GM23338 (cell line): Measurements from ENCODE around the gene TCP11L1. TPM values are rescaled to one million over a fixed set of nuclear protein-coding genes. Genes with fewer than 3 reads are reported as not detected.
A peak's percentile ranks its signal among the peaks of the same experiment; 100 is the strongest.

Experiments
- ATAC-seq: fragments of 200-7000 bp; cut with Tn5 transposase; 3 replicates; pipeline ENCODE4 v1.9.1; 2020
- DNase-seq: peaks from one replicate; pipeline ENCODE4 v3.0.0-alpha.2; 2015; ENCODE audit warnings: low spot score
- H2AFZ ChIP-seq: fragments of 200-600 bp; sonication (generic); 2 replicates; pipeline ENCODE4 v1.8.0; 2016; ENCODE audit warnings: antibody characterized with exemption, mild to moderate bottlenecking, moderate library complexity
- H3F3A ChIP-seq: fragments of 200-600 bp; sonication (generic); replicated peaks from 2 replicates; pipeline ENCODE4 v1.8.0; 2017; ENCODE audit warnings: antibody characterized with exemption, mixed run types, low read depth
- H3K27ac ChIP-seq: fragments of 200-600 bp; sonication (generic); 2 replicates; pipeline ENCODE4 v1.6.1; 2016; ENCODE audit warnings: low read depth
- H3K27me3 ChIP-seq: fragments of 200-600 bp; sonication (generic); 2 replicates; pipeline ENCODE4 v1.8.0; 2016; ENCODE audit warnings: mild to moderate bottlenecking, mixed run types, moderate library complexity; ENCODE audit not compliant: insufficient read depth
- H3K36me3 ChIP-seq: fragments of 200-600 bp; sonication (generic); 2 replicates; pipeline ENCODE4 v1.8.0; 2016; ENCODE audit warnings: mild to moderate bottlenecking; ENCODE audit not compliant: insufficient read depth
- H3K4me1 ChIP-seq: fragments of 200-600 bp; sonication (generic); 2 replicates; pipeline ENCODE4 v1.8.0; 2016; ENCODE audit warnings: mild to moderate bottlenecking, moderate library complexity; ENCODE audit not compliant: insufficient read depth
- H3K4me2 ChIP-seq: fragments of 200-600 bp; sonication (generic); 2 replicates; pipeline ENCODE4 v1.7.1; 2017; ENCODE audit warnings: mixed run types
- H3K4me3 ChIP-seq: fragments of 200-600 bp; sonication (generic); 2 replicates; pipeline ENCODE4 v1.6.1; 2016; ENCODE audit warnings: mixed run types
- H3K79me2 ChIP-seq: fragments of 200-600 bp; sonication (generic); replicated peaks from 2 replicates; pipeline ENCODE4 v1.8.0; 2017; ENCODE audit warnings: mild to moderate bottlenecking; ENCODE audit not compliant: insufficient read depth
- H3K9me2 ChIP-seq: fragments of 200-600 bp; sonication (generic); 2 replicates; pipeline ENCODE4 v1.8.0; 2017; ENCODE audit not compliant: insufficient read depth
- H4K20me1 ChIP-seq: fragments of 200-600 bp; sonication (generic); replicated peaks from 2 replicates; pipeline ENCODE4 v1.8.0; 2017; ENCODE audit warnings: mild to moderate bottlenecking; ENCODE audit not compliant: insufficient read depth
- H3K27ac Mint-ChIP-seq: 2 replicates; pipeline ENCODE4 v1.8.0; 2020; ENCODE audit warnings: inconsistent platforms, mild to moderate bottlenecking, moderate library complexity, mixed read lengths
- H3K27me3 Mint-ChIP-seq: 3 replicates; pipeline ENCODE4 v1.8.0; 2022; ENCODE audit warnings: low read depth, mild to moderate bottlenecking, moderate library complexity, mixed read lengths, inconsistent platforms; ENCODE audit not compliant: insufficient read depth, poor library complexity
- H3K36me3 Mint-ChIP-seq: 3 replicates; pipeline ENCODE4 v1.8.0; 2021; ENCODE audit warnings: low read depth, mild to moderate bottlenecking, inconsistent platforms, moderate library complexity, mixed read lengths
- H3K4me1 Mint-ChIP-seq: 3 replicates; pipeline ENCODE4 v1.8.0; 2020; ENCODE audit warnings: mild to moderate bottlenecking, inconsistent platforms, mixed read lengths
- H3K4me3 Mint-ChIP-seq: 3 replicates; pipeline ENCODE4 v1.8.0; 2021; ENCODE audit warnings: moderate library complexity, mild to moderate bottlenecking, inconsistent platforms, mixed read lengths
- H3K9me3 Mint-ChIP-seq: 3 replicates; pipeline ENCODE4 v1.8.0; 2020; ENCODE audit warnings: moderate library complexity, mild to moderate bottlenecking, inconsistent platforms, mixed read lengths
- CREB1 ChIP-seq: fragments of 250-450 bp; sonication (Bioruptor Pico); IDR thresholded peaks from 2 replicates; pipeline ENCODE4 v1.5.0; 2020; ENCODE audit warnings: low read depth, mild to moderate bottlenecking, moderate library complexity
- EZH2 ChIP-seq: fragments of 200-600 bp; sonication (generic); IDR thresholded peaks from one replicate; pipeline ENCODE4 v1.8.0; 2017; ENCODE audit warnings: antibody characterized with exemption, mild to moderate bottlenecking, low read depth; ENCODE audit not compliant: unreplicated experiment
- EZH2phosphoT487 ChIP-seq: fragments of 200-600 bp; sonication (generic); IDR thresholded peaks from one replicate; pipeline ENCODE4 v1.8.1; 2018; ENCODE audit warnings: antibody characterized with exemption; ENCODE audit not compliant: unreplicated experiment
- JUNB ChIP-seq: IDR thresholded peaks from one replicate; pipeline ENCODE4 v1.6.1; 2016; ENCODE audit warnings: antibody characterized with exemption; ENCODE audit not compliant: unreplicated experiment
- NANOG ChIP-seq: IDR thresholded peaks from 2 replicates; pipeline ENCODE4 v1.6.1; 2016; ENCODE audit warnings: antibody characterized with exemption, borderline replicate concordance
- ZNF114 ChIP-seq: fragments of 250-450 bp; sonication (Bioruptor Pico); IDR thresholded peaks from 2 replicates; pipeline ENCODE4 v1.5.0; 2020; ENCODE audit warnings: mild to moderate bottlenecking, moderate library complexity
- ZNF331 ChIP-seq: fragments of 250-450 bp; sonication (Bioruptor Pico); IDR thresholded peaks from 2 replicates; pipeline ENCODE4 v1.5.0; 2020; ENCODE audit warnings: low read depth, mild to moderate bottlenecking, moderate library complexity
- long read RNA-seq: library from polyadenylated mRNA; unstranded; transcript quantifications from one replicate; pipeline ENCODE4 v2.0.0, GENCODE V29; 2020; ENCODE audit not compliant: unreplicated experiment
- polyA plus RNA-seq: library from polyadenylated mRNA; unstranded; fragments of >200 nt; fragmentation: Nextera tagmentation; extraction: Ambion mirVana; gene quantifications from 2 replicates; pipeline ENCODE4 v1.2.1, GENCODE V29; 2016
- total RNA-seq: library from RNA; depleted of rRNA; stranded (reverse); fragments of >200 nt; shearing (Covaris generic); gene quantifications from 2 replicates; pipeline ENCODE4 v1.2.3, GENCODE V29; 2014; rRNA removed
- TF ChIP-seq, protein P1 (sequence below): fragments of 250-450 bp; sonication (Bioruptor Pico); IDR thresholded peaks from 2 replicates; pipeline ENCODE4 v1.5.0; 2020; ENCODE audit warnings: mild to moderate bottlenecking, moderate library complexity
- TF ChIP-seq, protein P2 (sequence below): IDR thresholded peaks from 2 replicates; pipeline ENCODE4 v1.6.1; 2016; ENCODE audit warnings: antibody characterized with exemption
- TF ChIP-seq, protein P3 (sequence below): IDR thresholded peaks from one replicate; pipeline ENCODE4 v1.6.1; 2018; ENCODE audit warnings: antibody characterized with exemption; ENCODE audit not compliant: unreplicated experiment

The TCP11L1 gene, protein sequence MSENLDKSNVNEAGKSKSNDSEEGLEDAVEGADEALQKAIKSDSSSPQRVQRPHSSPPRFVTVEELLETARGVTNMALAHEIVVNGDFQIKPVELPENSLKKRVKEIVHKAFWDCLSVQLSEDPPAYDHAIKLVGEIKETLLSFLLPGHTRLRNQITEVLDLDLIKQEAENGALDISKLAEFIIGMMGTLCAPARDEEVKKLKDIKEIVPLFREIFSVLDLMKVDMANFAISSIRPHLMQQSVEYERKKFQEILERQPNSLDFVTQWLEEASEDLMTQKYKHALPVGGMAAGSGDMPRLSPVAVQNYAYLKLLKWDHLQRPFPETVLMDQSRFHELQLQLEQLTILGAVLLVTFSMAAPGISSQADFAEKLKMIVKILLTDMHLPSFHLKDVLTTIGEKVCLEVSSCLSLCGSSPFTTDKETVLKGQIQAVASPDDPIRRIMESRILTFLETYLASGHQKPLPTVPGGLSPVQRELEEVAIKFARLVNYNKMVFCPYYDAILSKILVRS
- 24.9 and 39.0 TPM in 2 replicates for total RNA-seq
- polyA plus RNA-seq = 3.2 and 5.0 TPM in 2 replicates
- long read RNA-seq, partial matches to known transcripts = 2 of 8 reads
- long read RNA-seq, other reads (novel, unspliced or antisense) = 2 of 8 reads

DNA sequence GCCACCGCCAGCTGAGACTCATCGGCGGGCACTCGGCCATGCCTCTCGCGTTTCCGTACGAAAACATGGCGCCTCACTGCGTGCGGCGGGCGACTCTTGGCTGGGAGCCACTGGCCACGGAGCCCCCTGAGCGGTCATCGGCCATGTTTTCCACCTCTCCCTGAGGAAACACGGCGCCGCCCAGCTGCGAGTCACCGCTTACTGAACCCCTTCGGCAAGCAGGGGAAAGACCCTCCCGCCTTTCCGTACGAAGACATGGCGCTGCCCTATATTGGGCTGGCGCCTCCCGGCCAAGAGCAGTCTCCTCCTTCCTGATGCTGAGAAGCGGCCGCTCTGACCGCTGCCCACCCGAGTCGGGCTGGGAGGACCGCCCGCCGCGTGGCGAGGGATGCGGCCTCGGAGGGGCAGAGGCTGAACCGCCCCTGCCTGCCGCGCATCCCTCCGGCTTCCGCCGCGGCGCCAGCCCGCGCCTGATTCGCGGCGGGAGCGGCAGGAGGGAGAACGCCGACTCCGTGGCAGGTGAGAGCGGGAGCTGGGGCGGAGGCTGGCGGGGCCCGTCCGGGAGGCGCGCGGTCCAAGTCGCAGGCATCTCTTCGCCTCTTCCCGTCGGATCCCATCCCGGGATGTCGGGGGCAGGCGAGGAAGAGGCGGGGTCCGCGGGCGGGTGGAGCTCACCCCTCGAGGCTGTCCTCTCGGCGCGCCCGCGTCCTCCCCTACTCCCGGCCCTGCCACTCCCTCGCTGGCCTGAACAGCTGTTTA lies at the start of gene TCP11L1:
Gene TCP11L1 (plus strand): TSS at position 299 of the 759 bp plus-strand sequence. CDS start 4,202 bp downstream, outside the sequence.
- Mint-ChIP-seq H3K36me3 (peaks cover 6% of the 10 kb centered on the region), H3K9me3 (no peaks in the 10 kb centered on the region; the same call in 2 of the 3 replicates), H3K27me3 (peaks cover 9% of the 10 kb centered on the region), H3K4me3 (peak within 1 kb of the TSS; percentile 84), H3K27ac (peak within 1 kb of the TSS; percentile 97), H3K4me1 (peaks cover 12% of the 10 kb centered on the region)
- H3K4me2 ChIP-seq = peak within 1 kb of the TSS; percentile 85
- no peaks in the 10 kb centered on the region for H4K20me1 ChIP-seq
- H3K79me2 ChIP-seq = no peaks in the 10 kb centered on the region; the same call in none of the 2 replicates
- H2AFZ ChIP-seq = peak within 1 kb of the TSS; percentile 98
- peaks cover 10% of the 10 kb centered on the region for H3K4me1 ChIP-seq
- DNase-seq = peak; percentile 95
- ATAC-seq = peak; percentile 88
- H3F3A ChIP-seq = no peaks in the 10 kb centered on the region; the same call in 1 of the 2 replicates
- peak within 1 kb of the TSS; percentile 95 for H3K27ac ChIP-seq
- H3K4me3 ChIP-seq = peak within 1 kb of the TSS; percentile 82
- peaks cover 2% of the 10 kb centered on the region; the same call in 1 of the 2 replicates for H3K36me3 ChIP-seq
- H3K9me2 ChIP-seq = no peaks in the 10 kb centered on the region
- no peaks in the 10 kb centered on the region for H3K27me3 ChIP-seq
- TF ChIP-seq EZH2phosphoT487 (no peak), ZNF114 (CRISPR knock-in tag) (no peak), ZNF331 (CRISPR knock-in tag) (no peak), CREB1 (CRISPR knock-in tag) (no peak), NANOG (no peak), JUNB (no peak), EZH2 (no peak)
- TF ChIP-seq, protein P1, sequence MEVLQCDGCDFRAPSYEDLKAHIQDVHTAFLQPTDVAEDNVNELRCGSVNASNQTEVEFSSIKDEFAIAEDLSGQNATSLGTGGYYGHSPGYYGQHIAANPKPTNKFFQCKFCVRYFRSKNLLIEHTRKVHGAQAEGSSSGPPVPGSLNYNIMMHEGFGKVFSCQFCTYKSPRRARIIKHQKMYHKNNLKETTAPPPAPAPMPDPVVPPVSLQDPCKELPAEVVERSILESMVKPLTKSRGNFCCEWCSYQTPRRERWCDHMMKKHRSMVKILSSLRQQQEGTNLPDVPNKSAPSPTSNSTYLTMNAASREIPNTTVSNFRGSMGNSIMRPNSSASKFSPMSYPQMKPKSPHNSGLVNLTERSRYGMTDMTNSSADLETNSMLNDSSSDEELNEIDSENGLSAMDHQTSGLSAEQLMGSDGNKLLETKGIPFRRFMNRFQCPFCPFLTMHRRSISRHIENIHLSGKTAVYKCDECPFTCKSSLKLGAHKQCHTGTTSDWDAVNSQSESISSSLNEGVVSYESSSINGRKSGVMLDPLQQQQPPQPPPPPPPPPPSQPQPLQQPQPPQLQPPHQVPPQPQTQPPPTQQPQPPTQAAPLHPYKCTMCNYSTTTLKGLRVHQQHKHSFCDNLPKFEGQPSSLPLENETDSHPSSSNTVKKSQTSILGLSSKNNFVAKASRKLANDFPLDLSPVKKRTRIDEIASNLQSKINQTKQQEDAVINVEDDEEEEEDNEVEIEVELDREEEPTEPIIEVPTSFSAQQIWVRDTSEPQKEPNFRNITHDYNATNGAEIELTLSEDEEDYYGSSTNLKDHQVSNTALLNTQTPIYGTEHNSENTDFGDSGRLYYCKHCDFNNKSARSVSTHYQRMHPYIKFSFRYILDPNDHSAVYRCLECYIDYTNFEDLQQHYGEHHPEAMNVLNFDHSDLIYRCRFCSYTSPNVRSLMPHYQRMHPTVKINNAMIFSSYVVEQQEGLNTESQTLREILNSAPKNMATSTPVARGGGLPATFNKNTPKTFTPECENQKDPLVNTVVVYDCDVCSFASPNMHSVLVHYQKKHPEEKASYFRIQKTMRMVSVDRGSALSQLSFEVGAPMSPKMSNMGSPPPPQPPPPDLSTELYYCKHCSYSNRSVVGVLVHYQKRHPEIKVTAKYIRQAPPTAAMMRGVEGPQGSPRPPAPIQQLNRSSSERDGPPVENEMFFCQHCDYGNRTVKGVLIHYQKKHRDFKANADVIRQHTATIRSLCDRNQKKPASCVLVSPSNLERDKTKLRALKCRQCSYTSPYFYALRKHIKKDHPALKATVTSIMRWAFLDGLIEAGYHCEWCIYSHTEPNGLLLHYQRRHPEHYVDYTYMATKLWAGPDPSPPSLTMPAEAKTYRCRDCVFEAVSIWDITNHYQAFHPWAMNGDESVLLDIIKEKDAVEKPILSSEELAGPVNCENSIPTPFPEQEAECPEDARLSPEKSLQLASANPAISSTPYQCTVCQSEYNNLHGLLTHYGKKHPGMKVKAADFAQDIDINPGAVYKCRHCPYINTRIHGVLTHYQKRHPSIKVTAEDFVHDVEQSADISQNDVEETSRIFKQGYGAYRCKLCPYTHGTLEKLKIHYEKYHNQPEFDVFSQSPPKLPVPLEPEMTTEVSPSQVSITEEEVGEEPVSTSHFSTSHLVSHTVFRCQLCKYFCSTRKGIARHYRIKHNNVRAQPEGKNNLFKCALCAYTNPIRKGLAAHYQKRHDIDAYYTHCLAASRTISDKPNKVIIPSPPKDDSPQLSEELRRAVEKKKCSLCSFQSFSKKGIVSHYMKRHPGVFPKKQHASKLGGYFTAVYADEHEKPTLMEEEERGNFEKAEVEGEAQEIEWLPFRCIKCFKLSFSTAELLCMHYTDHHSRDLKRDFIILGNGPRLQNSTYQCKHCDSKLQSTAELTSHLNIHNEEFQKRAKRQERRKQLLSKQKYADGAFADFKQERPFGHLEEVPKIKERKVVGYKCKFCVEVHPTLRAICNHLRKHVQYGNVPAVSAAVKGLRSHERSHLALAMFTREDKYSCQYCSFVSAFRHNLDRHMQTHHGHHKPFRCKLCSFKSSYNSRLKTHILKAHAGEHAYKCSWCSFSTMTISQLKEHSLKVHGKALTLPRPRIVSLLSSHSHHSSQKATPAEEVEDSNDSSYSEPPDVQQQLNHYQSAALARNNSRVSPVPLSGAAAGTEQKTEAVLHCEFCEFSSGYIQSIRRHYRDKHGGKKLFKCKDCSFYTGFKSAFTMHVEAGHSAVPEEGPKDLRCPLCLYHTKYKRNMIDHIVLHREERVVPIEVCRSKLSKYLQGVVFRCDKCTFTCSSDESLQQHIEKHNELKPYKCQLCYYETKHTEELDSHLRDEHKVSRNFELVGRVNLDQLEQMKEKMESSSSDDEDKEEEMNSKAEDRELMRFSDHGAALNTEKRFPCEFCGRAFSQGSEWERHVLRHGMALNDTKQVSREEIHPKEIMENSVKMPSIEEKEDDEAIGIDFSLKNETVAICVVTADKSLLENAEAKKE = no peak
- TF ChIP-seq, protein P2, sequence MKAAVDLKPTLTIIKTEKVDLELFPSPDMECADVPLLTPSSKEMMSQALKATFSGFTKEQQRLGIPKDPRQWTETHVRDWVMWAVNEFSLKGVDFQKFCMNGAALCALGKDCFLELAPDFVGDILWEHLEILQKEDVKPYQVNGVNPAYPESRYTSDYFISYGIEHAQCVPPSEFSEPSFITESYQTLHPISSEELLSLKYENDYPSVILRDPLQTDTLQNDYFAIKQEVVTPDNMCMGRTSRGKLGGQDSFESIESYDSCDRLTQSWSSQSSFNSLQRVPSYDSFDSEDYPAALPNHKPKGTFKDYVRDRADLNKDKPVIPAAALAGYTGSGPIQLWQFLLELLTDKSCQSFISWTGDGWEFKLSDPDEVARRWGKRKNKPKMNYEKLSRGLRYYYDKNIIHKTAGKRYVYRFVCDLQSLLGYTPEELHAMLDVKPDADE = peak; percentile 56; the same call in 1 of the 2 replicates
- TF ChIP-seq, protein P3, sequence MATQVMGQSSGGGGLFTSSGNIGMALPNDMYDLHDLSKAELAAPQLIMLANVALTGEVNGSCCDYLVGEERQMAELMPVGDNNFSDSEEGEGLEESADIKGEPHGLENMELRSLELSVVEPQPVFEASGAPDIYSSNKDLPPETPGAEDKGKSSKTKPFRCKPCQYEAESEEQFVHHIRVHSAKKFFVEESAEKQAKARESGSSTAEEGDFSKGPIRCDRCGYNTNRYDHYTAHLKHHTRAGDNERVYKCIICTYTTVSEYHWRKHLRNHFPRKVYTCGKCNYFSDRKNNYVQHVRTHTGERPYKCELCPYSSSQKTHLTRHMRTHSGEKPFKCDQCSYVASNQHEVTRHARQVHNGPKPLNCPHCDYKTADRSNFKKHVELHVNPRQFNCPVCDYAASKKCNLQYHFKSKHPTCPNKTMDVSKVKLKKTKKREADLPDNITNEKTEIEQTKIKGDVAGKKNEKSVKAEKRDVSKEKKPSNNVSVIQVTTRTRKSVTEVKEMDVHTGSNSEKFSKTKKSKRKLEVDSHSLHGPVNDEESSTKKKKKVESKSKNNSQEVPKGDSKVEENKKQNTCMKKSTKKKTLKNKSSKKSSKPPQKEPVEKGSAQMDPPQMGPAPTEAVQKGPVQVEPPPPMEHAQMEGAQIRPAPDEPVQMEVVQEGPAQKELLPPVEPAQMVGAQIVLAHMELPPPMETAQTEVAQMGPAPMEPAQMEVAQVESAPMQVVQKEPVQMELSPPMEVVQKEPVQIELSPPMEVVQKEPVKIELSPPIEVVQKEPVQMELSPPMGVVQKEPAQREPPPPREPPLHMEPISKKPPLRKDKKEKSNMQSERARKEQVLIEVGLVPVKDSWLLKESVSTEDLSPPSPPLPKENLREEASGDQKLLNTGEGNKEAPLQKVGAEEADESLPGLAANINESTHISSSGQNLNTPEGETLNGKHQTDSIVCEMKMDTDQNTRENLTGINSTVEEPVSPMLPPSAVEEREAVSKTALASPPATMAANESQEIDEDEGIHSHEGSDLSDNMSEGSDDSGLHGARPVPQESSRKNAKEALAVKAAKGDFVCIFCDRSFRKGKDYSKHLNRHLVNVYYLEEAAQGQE = no peak
